ENCODE results near the gene KPNA5.
"Not testable (repeated sequence)": the region's sequence is repeated elsewhere in the genome, so short reads cannot be mapped to it uniquely, and the experiment has no call there.

KPNA5 gene

DNA sequence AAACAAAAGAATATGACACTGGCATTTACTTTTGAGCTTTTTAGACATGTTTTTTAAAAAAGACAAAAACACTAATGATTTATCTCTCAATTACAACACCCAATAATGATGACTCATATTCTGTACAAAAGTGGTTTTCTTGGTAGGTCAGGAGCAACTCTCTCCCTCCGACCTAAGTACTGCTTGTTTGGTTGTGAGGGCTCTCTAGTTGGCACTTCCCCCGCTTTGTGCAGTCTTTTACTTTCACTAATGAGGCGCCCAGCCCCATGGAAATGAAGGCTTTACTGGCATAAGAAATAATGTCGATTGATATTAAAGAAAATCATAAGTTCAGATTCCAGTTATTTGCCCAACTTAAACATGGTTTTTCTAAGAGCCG, 1.3 kb downstream of the KPNA5 start:
- no peak overlapping the region for H3K27ac ChIP-seq
- TF ChIP-seq ZFX (IDR thresholded peaks at IDR 0.05; ENCODE audit: borderline replicate concordance): no peak

DNA sequence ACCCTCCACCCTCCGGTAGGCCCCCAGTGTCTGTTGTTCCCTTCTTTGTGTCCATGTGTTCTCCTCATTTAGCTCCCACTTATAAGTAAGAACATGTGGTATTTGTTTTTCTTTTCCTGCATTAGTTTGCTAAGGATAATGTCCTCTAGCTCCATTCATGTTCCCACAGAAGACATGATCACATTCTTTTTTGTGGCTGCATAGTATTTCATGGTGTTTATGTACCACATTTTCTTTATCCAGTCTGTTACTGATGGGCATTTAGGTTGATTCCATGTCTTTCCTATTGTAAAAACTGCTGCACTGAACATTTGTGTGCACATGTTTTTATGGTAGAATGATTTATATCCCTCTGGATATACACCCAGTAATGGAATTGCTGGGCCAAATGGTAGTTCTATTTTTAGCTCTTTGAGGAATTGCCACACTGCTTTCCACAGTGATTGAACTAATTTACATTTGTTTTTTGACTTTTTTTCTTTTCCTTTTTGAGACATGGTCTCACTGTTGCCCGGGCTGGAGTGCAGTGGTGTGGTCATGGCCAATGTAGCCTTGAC, 4.5 kb downstream of the KPNA5 start:
- no peak for TF ChIP-seq ZFX (IDR thresholded peaks at IDR 0.05; ENCODE audit: borderline replicate concordance)
- TF ChIP-seq, protein P1, sequence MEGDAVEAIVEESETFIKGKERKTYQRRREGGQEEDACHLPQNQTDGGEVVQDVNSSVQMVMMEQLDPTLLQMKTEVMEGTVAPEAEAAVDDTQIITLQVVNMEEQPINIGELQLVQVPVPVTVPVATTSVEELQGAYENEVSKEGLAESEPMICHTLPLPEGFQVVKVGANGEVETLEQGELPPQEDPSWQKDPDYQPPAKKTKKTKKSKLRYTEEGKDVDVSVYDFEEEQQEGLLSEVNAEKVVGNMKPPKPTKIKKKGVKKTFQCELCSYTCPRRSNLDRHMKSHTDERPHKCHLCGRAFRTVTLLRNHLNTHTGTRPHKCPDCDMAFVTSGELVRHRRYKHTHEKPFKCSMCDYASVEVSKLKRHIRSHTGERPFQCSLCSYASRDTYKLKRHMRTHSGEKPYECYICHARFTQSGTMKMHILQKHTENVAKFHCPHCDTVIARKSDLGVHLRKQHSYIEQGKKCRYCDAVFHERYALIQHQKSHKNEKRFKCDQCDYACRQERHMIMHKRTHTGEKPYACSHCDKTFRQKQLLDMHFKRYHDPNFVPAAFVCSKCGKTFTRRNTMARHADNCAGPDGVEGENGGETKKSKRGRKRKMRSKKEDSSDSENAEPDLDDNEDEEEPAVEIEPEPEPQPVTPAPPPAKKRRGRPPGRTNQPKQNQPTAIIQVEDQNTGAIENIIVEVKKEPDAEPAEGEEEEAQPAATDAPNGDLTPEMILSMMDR (IDR thresholded peaks at IDR 0.05): no peak
- H3K27ac ChIP-seq: no peak overlapping the region

DNA sequence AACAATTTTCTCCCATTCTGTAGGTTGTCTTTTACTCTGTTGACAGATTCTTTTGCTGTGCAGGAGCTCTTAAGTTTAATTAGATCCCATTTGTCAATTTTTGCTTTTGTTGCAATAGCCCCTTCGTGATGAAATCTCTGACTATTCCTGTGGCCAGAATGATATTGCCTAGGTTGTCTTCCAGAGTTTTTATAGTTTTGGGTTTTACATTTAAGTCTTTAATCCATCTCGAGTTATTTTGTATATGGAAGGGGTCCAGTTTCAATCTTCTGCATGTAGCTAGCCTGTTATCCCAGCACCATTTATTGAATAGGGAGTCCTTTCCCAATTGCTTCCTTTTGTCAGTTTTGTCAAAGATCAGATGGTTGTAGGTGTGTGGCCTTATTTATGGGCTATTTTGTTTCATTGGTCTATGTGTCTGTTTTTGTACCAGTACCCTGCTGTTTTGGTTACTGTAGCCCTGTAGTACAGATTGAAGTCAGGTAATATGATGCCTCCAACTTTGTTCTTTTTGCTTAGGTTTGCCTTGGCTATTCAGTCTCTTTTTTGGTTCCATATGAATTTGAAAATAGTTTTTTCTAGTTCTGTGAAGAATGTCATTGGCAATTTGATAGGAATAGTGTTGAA, 5.6 kb downstream of the KPNA5 start:
- not testable (repeated sequence) for H3K27ac ChIP-seq

- no peak overlapping the region for H3K27ac ChIP-seq
- TF ChIP-seq, protein P1 (IDR thresholded peaks at IDR 0.05): no peak
- no peak for TF ChIP-seq ZFX (IDR thresholded peaks at IDR 0.05; ENCODE audit: borderline replicate concordance)
These were observed 10.1 kb downstream of the KPNA5 start for GRCh38 chr6:116691154-116691553.

- not testable (repeated sequence) for H3K27ac ChIP-seq
These were observed 11.9 kb downstream of the KPNA5 start for GRCh38 chr6:116692873-116693272.

DNA sequence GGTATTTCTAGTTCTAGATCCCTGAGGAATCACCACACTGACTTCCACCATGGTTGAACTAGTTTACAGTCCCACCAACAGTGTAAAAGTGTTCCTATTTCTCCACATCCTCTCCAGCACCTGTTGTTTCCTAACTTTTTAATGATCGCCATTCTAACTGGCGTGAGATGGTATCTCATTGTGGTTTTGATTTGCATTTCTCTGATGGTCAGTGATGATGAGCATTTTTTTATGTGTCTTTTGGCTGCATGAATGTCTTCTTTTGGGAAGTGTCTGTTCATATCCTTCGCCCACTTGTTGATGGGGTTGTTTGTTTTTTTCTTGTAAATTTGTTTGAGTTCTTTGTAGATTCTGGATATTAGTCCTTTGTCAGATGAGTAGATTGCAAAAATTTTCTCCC, 12.3 kb downstream of the KPNA5 start:
- not testable (repeated sequence) for H3K27ac ChIP-seq

DNA sequence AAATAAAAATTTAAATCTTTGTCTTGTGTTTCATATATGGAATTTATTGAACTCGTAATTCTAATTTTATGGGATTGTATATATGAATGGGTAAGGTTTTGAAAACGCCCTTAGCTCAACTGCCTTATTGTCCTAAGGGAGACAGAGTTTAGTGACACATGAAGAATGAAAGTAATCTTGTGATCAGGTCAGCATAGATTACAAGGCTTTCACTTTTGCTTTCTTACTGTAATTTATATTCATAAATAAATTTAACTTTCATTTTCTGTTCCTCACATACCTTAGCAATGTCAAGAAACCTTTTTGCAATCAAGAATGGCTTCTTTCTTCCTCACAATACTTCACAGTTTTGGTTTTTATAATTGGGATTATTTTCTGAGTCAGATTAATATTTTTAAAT, 14.4 kb downstream of the KPNA5 start:
- no peak overlapping the region for H3K27ac ChIP-seq
- TF ChIP-seq ZFX (IDR thresholded peaks at IDR 0.05; ENCODE audit: borderline replicate concordance): no peak
- TF ChIP-seq, protein P1 (IDR thresholded peaks at IDR 0.05): no peak

DNA sequence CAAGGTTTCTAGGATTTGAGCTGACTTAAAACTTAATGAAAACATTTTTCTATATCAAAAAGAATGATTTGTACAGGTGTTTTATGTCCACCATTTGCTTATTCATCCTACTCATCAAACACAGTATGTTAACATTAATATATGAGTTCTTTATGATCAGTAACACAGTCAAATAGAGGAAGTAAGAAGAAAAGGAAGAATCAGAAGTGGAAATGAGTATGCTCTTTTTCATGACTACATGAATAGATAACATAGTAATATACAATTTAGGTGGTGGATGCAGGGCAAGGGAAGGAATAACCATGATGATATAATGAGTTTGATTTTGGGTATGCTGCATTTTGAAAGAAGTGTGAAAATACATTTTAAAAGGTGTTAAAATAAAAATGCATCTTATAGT, 16.5 kb downstream of the KPNA5 start:
- TF ChIP-seq ZFX (IDR thresholded peaks at IDR 0.05; ENCODE audit: borderline replicate concordance): no peak
- TF ChIP-seq, protein P1 (IDR thresholded peaks at IDR 0.05): no peak

GRCh38 chr6:116703888-116704287, 22.9 kb downstream of the KPNA5 start:
- H3K27ac ChIP-seq: not testable (repeated sequence)

More for the DNA sequence above, 16.5 kb downstream of the KPNA5 start:
- no peak overlapping the region for H3K27ac ChIP-seq

DNA sequence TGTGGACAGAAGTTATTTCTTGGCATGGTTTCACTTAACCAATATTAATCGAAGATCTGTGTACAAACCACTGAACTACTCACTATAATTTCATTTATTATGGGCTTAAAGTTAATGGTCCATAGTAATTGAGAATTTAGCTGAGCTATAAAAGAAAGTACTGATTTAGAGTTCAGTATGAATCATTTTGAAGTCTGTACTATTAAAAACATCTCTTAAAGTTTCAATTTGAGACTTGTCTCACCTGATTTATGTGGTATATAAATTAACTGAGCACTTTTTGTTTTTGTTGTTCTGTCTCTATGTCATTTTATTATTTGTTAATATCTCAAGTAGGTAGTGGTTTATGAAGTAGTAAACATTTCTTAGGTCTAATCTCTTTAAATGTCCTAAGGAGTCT, 24.9 kb downstream of the KPNA5 start:
- TF ChIP-seq ZFX (IDR thresholded peaks at IDR 0.05; ENCODE audit: borderline replicate concordance): no peak
- TF ChIP-seq, protein P1 (IDR thresholded peaks at IDR 0.05): no peak
- H3K27ac ChIP-seq: no peak overlapping the region

All from 22Rv1 (cell line).